IMR-90 (cell line): ENCODE data around the gene ATP6V1G1. TPM values are rescaled to one million over a fixed set of nuclear protein-coding genes. Genes with fewer than 3 reads are reported as not detected.

Experiments
- ATAC-seq: fragments of 200-7000 bp; cut with Tn5 transposase; 2 replicates; pipeline ENCODE4 v1.9.1; 2020; ENCODE audit warnings: low read depth, mild to moderate bottlenecking, moderate library complexity
- BruUV-seq: library from RNA; stranded (reverse); fragments of 400-500 nt; replicated peaks from 2 replicates; lab custom pipeline; 2021; lab: Mats Ljungman, UMichigan
- CTCF ChIA-PET: fragments of 300-600 bp; formaldehyde crosslinking; extraction: SDS; loops from one replicate; lab custom pipeline; 2021; ENCODE audit warnings: antibody characterized with exemption; lab: Yijun Ruan, JAX
- POLR2A ChIA-PET: fragments of 300-600 bp; sonication (Branson Sonifier 250); formaldehyde crosslinking; loops from one replicate; lab custom pipeline; 2022; ENCODE audit warnings: antibody characterized with exemption; ENCODE audit not compliant: unreplicated experiment; lab: Charles Lee
- DNase-seq: peaks from one replicate; pipeline ENCODE4 v3.0.0; 2013
- H2AFZ ChIP-seq: replicated peaks from 2 replicates; pipeline ENCODE3; 2013; ENCODE audit warnings: low read length, mild to moderate bottlenecking; ENCODE audit not compliant: poor library complexity
- H2AK5ac ChIP-seq: 2 replicates; pipeline ENCODE4 v1.6.1; 2013; ENCODE audit warnings: low read depth, low read length, inconsistent platforms
- H2AK9ac ChIP-seq: replicated peaks from 2 replicates; pipeline ENCODE3; 2013; ENCODE audit warnings: mild to moderate bottlenecking, low read depth, low read length, moderate library complexity; ENCODE audit not compliant: poor library complexity
- H2BK120ac ChIP-seq: 2 replicates; pipeline ENCODE4 v1.6.1; 2013; ENCODE audit warnings: low read depth, low read length, inconsistent platforms
- H2BK15ac ChIP-seq: 3 replicates; pipeline ENCODE4 v1.6.1; 2013; ENCODE audit warnings: low read depth, low read length, inconsistent platforms
- H2BK20ac ChIP-seq: 2 replicates; pipeline ENCODE4 v1.6.1; 2013; ENCODE audit warnings: low read depth, mild to moderate bottlenecking, inconsistent platforms, low read length, moderate library complexity
- H2BK5ac ChIP-seq: 2 replicates; pipeline ENCODE4 v1.6.1; 2013; ENCODE audit warnings: mild to moderate bottlenecking, low read depth, low read length, inconsistent platforms; ENCODE audit not compliant: poor library complexity, severe bottlenecking
- H3K14ac ChIP-seq: replicated peaks from 2 replicates; pipeline ENCODE4 v1.6.1; 2013; ENCODE audit warnings: low read depth, low read length, inconsistent platforms
- H3K18ac ChIP-seq: 2 replicates; pipeline ENCODE4 v1.6.1; 2013; ENCODE audit warnings: low read depth, low read length, control low read depth
- H3K23ac ChIP-seq: 2 replicates; pipeline ENCODE4 v1.6.1; 2013; ENCODE audit warnings: low read depth, low read length, inconsistent platforms
- H3K27ac ChIP-seq: 2 replicates; pipeline ENCODE4 v1.5.1; 2013; ENCODE audit warnings: mild to moderate bottlenecking, control low read depth, low read length; ENCODE audit not compliant: insufficient read depth
- H3K27me3 ChIP-seq: 2 replicates; pipeline ENCODE4 v1.6.1; 2013; ENCODE audit warnings: low read length; ENCODE audit not compliant: control insufficient read depth, insufficient read depth
- H3K36me3 ChIP-seq: 2 replicates; pipeline ENCODE4 v1.6.1; 2013; ENCODE audit warnings: low read length, mixed read lengths; ENCODE audit not compliant: control insufficient read depth, insufficient read depth
- H3K4ac ChIP-seq: 2 replicates; pipeline ENCODE4 v1.6.1; 2013; ENCODE audit warnings: low read depth, low read length, inconsistent platforms
- H3K4me1 ChIP-seq: 2 replicates; pipeline ENCODE4 v1.6.1; 2013; ENCODE audit warnings: low read length, mixed read lengths; ENCODE audit not compliant: control insufficient read depth, insufficient read depth
- H3K4me2 ChIP-seq: 2 replicates; pipeline ENCODE4 v1.6.1; 2013; ENCODE audit warnings: low read depth, mild to moderate bottlenecking, control low read depth, low read length, moderate library complexity
- H3K4me3 ChIP-seq: 2 replicates; pipeline ENCODE4 v1.5.1; 2013; ENCODE audit warnings: low read depth, mild to moderate bottlenecking, control low read depth, low read length, moderate library complexity; ENCODE audit not compliant: insufficient read depth
- H3K56ac ChIP-seq: 2 replicates; pipeline ENCODE4 v1.6.1; 2013; ENCODE audit warnings: low read length, inconsistent platforms; ENCODE audit not compliant: insufficient read depth; ENCODE audit errors: extremely low read depth
- H3K79me1 ChIP-seq, 2 experiments: 2 replicates each; pipeline ENCODE4 v1.6.1; 2013; ENCODE audit warnings: low read length in 2 of 2, inconsistent platforms in 1 of 2, low read depth in 1 of 2
- H3K9ac ChIP-seq: 2 replicates; pipeline ENCODE4 v1.6.1; 2013; ENCODE audit warnings: low read depth, low read length, control low read depth
- H3K9me1 ChIP-seq: 2 replicates; pipeline ENCODE4 v1.6.1; 2013; ENCODE audit warnings: low read length, inconsistent platforms; ENCODE audit not compliant: insufficient read depth
- H3K9me3 ChIP-seq: 2 replicates; pipeline ENCODE4 v1.6.1; 2013; ENCODE audit warnings: low read length; ENCODE audit not compliant: control insufficient read depth, insufficient read depth
- H4K20me1 ChIP-seq: 2 replicates; pipeline ENCODE4 v1.6.1; 2013; ENCODE audit warnings: low read length, inconsistent platforms; ENCODE audit not compliant: insufficient read depth
- H4K5ac ChIP-seq: 2 replicates; pipeline ENCODE4 v1.6.1; 2013; ENCODE audit warnings: mild to moderate bottlenecking, low read depth, low read length, control low read depth
- H4K8ac ChIP-seq, 2 experiments: 2 replicates each; pipeline ENCODE4 v1.6.1; 2013; ENCODE audit warnings: low read depth in 2 of 2, low read length in 2 of 2, control low read depth in 1 of 2, inconsistent platforms in 1 of 2
- H4K91ac ChIP-seq: 2 replicates; pipeline ENCODE4 v1.6.1; 2013; ENCODE audit warnings: low read depth, low read length, inconsistent platforms; ENCODE audit not compliant: insufficient read depth
- CTCF ChIP-seq: conservative IDR thresholded peaks from 2 replicates; pipeline ENCODE4 v1.5.1; 2012; ENCODE audit warnings: mild to moderate bottlenecking, low read depth, low read length, improper control_type of control experiment
- MAZ ChIP-seq: IDR thresholded peaks from 2 replicates; pipeline ENCODE4 v1.6.1; 2012; ENCODE audit warnings: low read depth, mild to moderate bottlenecking, low read length, improper control_type of control experiment, moderate library complexity, borderline replicate concordance
- MXI1 ChIP-seq: IDR thresholded peaks from 2 replicates; pipeline ENCODE4 v1.6.1; 2012; ENCODE audit warnings: low read depth, mild to moderate bottlenecking, low read length, moderate library complexity, borderline replicate concordance
- RAD21 ChIP-seq: IDR thresholded peaks from 2 replicates; pipeline ENCODE4 v1.6.1; 2012; ENCODE audit warnings: low read length, improper control_type of control experiment
- RFX5 ChIP-seq: IDR thresholded peaks from 2 replicates; pipeline ENCODE4 v1.8.0; 2012; ENCODE audit warnings: low read depth, mild to moderate bottlenecking, low read length, moderate library complexity
- USF2 ChIP-seq: fragments of 150-350 bp; IDR thresholded peaks from 2 replicates; pipeline ENCODE4 v1.6.1; 2017; ENCODE audit warnings: mild to moderate bottlenecking, antibody characterized with exemption, low read length, low read depth
- WGBS, 2 experiments: methylation state at CpG; one replicate each; pipeline versions ENCODE4 v1.1.5 to v1.1.7; 2013; ENCODE audit warnings: missing lambda C conversion rate in 2 of 2; ENCODE audit not compliant: insufficient read length in 1 of 2; ENCODE audit errors: extremely low coverage in 2 of 2; 5-methylcytosine and 5-hydroxymethylcytosine counted together
- dilution Hi-C: fragments of 300-500 bp; cut with HindIII; formaldehyde crosslinking; loops from one replicate; pipeline ENCODE4 v1.14.3; 2018; ENCODE audit warnings: low sequenced_read_pairs; ENCODE audit not compliant: unreplicated experiment
- in situ Hi-C: fragments of 300-500 bp; cut with MboI; formaldehyde crosslinking; loops from 3 replicates; pipeline ENCODE4 v1.14.3; 2019; ENCODE audit warnings: low sequenced_read_pairs, inconsistent platforms, mixed read lengths
- intact Hi-C: fragments of 100-400 bp; cut with micrococcal nuclease; formaldehyde crosslinking; loops from 2 replicates; pipeline ENCODE4 v1.10.0; 2022
- polyA plus RNA-seq, 3 experiments: library from polyadenylated mRNA; depleted of rRNA; stranded (reverse); fragments of >200 nt; gene quantifications; 2 replicates each; pipeline ENCODE4 v1.2.3, GENCODE V29; 2012; ENCODE audit warnings: low replicate concordance in 1 of 3
- total RNA-seq: library from RNA; depleted of rRNA; stranded (reverse); fragments of >200 nt; gene quantifications from 2 replicates; pipeline ENCODE4 v1.2.3, GENCODE V29; 2012

ATP6V1G1 gene
- total and polyA plus RNA-seq, 2 of the 4 experiments (the other 2 are of a cell fraction) = 52.0 to 70.9 TPM

GRCh38 chr9:114571391-114571790 lies 16.2 kb upstream of the ATP6V1G1 start:
- Histone ChIP-seq H2AK9ac (no peak overlapping the region), H4K8ac (no peak overlapping the region), H4K20me1 (no peaks in the 10 kb centered on the region), H2BK120ac (no peak overlapping the region), H3K4me3 (no peak overlapping the region), H3K23ac (no peak overlapping the region), H4K5ac (no peak overlapping the region), H3K27me3 (peaks cover 5% of the 10 kb centered on the region), H3K9me1 (no peaks in the 10 kb centered on the region), H3K4me1 (peaks cover 2% of the 10 kb centered on the region; the same call in 1 of the 2 replicates), H2BK5ac (no peak overlapping the region), H3K79me1 (no peaks in the 10 kb centered on the region), H2BK20ac (no peak overlapping the region), H2BK15ac (no peak overlapping the region), H3K18ac (no peak overlapping the region), H2AFZ (no peak overlapping the region), H3K9ac (no peak overlapping the region), H3K56ac (no peak overlapping the region), H3K36me3 (no peaks in the 10 kb centered on the region), H3K4me2 (no peak overlapping the region), H3K27ac (no peak overlapping the region), H3K9me3 (no peaks in the 10 kb centered on the region), H3K4ac (no peak overlapping the region), H2AK5ac (no peak overlapping the region), H4K91ac (no peak overlapping the region), H3K14ac (no peak overlapping the region)
- dilution Hi-C loops (no loop called here), in situ Hi-C loops (no loop called here), intact Hi-C loops (no loop called here)
- BruUV-seq = no TSS peak
- CTCF ChIA-PET = interaction anchor here (1.1 kb wide), 1 partner anchor 69 kb away, joined by 4 read pairs; no protein-coding TSS in a partner anchor
- POLR2A ChIA-PET = interaction anchor here (0.5 kb wide), 1 partner anchor 68 kb away, joined by 3 read pairs; no protein-coding TSS in a partner anchor
- WGBS, 2 experiments = 100% methylated on average over 1 of the region's 3 CpGs; no CpG with 5 or more reads in 1 of the 2 experiments
- TF ChIP-seq MAZ = no peak
- no peak for TF ChIP-seq USF2
- TF ChIP-seq CTCF = no peak
- no peak for TF ChIP-seq RFX5
- TF ChIP-seq RAD21 = no peak
- no peak for TF ChIP-seq MXI1
- ATAC-seq (no peak), DNase-seq (no peak)
